ENCODE results near the gene TUBG1. TPM values are rescaled to one million over a fixed set of nuclear protein-coding genes. Genes with fewer than 3 reads are reported as not detected.
"Not testable (repeated sequence)": the region's sequence is repeated elsewhere in the genome, so short reads cannot be mapped to it uniquely, and the experiment has no call there.

Gene TUBG1
- total RNA-seq, 1 donor, result 52.2 TPM

- TF ChIP-seq CTCF (IDR thresholded peaks at IDR 0.05; ENCODE audit: insufficient read depth, low read depth, low read length), result no peak
- H3K4me3 ChIP-seq (ENCODE audit: low read depth, low read length), result no peak overlapping the region
- DNase-seq (ENCODE audit: low read depth), result no peak
These were observed 41.9 kb downstream of the TUBG1 start for GRCh38 chr17:42651392-42651791.

- peak overlapping the region; percentile 50 for H3K4me3 ChIP-seq (ENCODE audit: low read depth, low read length)
- TF ChIP-seq CTCF (IDR thresholded peaks at IDR 0.05; ENCODE audit: insufficient read depth, low read depth, low read length), result no peak
- DNase-seq (ENCODE audit: low read depth), result peak; percentile 81
These were observed 44.0 kb downstream of the TUBG1 start for GRCh38 chr17:42653179-42654124.

- H3K4me3 ChIP-seq (ENCODE audit: low read depth, low read length), result no peak overlapping the region
- TF ChIP-seq CTCF (IDR thresholded peaks at IDR 0.05; ENCODE audit: insufficient read depth, low read depth, low read length), result no peak
- peak; percentile 83 for DNase-seq (ENCODE audit: low read depth)
These were observed 46.0 kb downstream of the TUBG1 start for GRCh38 chr17:42655528-42655927.

- TF ChIP-seq CTCF (IDR thresholded peaks at IDR 0.05; ENCODE audit: insufficient read depth, low read depth, low read length), result no peak
- no peak for DNase-seq (ENCODE audit: low read depth)
- no peak overlapping the region for H3K4me3 ChIP-seq (ENCODE audit: low read depth, low read length)
These were observed 48.5 kb downstream of the TUBG1 start for GRCh38 chr17:42657824-42658588.

- TF ChIP-seq CTCF (IDR thresholded peaks at IDR 0.05; ENCODE audit: insufficient read depth, low read depth, low read length), result no peak
- peak within 1 kb of the TSS; percentile 76 for H3K4me3 ChIP-seq (ENCODE audit: low read depth, low read length)
- peak; percentile 87 for DNase-seq (ENCODE audit: low read depth)
These were observed 49.8 kb downstream of the TUBG1 start, which contains the start of gene TUBG2 for GRCh38 chr17:42659079-42659931. TSS of gene TUBG2 (plus strand) at chr17:42659284. CDS start at chr17:42659504, 220 bp downstream.

- not testable (repeated sequence) for DNase-seq (ENCODE audit: low read depth)
- peak overlapping the region; percentile 76 for H3K4me3 ChIP-seq (ENCODE audit: low read depth, low read length)
These were observed 50.4 kb downstream of the TUBG1 start for GRCh38 chr17:42659932-42660274.
